Caki2 (cell line): Measurements from ENCODE around the gene RBM6. TPM values are rescaled to one million over a fixed set of nuclear protein-coding genes. Genes with fewer than 3 reads are reported as not detected.
"Not testable (repeated sequence)": the region's sequence is repeated elsewhere in the genome, so short reads cannot be mapped to it uniquely, and the experiment has no call there.

Source experiments
- DNase-seq: peaks from one replicate; pipeline ENCODE4 v3.0.0-alpha.2; 2015; ENCODE audit warnings: low read depth
- in situ Hi-C: cut with HindIII; loops from 2 replicates; pipeline ENCODE4 v1.10.0; 2016; ENCODE audit warnings: low sequenced_read_pairs, low pct_unique_long_range_greater_than_20kb, mixed read lengths
- total RNA-seq: library from RNA; depleted of rRNA; stranded (reverse); fragments of >200 nt; shearing (Covaris generic); gene quantifications from 2 replicates; pipeline ENCODE4 v1.2.3, GENCODE V29; 2014; ENCODE audit warnings: low replicate concordance

RBM6 gene
- total RNA-seq, 1 experiment from 2014 or later, result 7.1 TPM

DNA sequence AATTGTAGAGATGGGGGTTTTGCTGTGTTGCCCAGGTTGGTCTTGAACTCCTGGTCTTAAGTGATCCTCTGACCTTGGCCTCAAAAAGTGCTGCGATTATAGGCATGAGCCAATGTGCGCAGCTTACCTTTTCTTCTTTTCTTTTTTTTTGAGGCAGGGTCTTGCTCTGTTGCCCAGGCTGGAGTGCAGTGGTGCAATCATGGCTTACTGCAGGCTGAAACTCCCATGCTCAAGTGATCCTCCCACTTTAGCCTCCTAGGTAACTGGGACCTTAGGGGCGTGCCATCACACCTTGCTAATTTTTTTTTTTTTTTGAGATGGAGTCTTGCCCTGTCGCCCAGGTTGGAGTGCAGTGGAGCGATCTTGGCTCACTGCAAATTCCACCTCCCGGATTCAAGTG, 13.0 kb downstream of the RBM6 start:
- DNase-seq, result no peak
- in situ Hi-C loops, result no loop called here

DNA sequence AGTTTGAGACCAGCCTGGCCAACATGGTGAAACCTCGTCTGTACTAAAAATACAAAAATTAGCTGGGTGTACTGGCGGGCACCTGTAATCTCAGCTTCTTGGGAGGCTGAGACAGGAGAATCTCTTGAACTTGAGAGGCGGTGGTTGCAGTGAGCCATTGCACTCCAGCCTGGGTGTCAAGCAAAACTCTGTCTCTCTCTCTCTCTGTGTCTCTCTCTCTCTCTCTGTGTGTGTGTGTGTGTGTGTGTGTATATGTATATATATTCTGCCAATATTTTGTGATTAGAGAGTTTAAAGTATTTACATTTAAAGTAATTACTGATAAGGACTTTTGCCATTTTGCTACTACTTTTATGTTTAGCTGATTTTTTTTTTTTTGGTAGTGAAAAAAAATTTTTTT, 15.7 kb downstream of the RBM6 start:
- in situ Hi-C loops, result no loop called here
- no peak for DNase-seq

DNA sequence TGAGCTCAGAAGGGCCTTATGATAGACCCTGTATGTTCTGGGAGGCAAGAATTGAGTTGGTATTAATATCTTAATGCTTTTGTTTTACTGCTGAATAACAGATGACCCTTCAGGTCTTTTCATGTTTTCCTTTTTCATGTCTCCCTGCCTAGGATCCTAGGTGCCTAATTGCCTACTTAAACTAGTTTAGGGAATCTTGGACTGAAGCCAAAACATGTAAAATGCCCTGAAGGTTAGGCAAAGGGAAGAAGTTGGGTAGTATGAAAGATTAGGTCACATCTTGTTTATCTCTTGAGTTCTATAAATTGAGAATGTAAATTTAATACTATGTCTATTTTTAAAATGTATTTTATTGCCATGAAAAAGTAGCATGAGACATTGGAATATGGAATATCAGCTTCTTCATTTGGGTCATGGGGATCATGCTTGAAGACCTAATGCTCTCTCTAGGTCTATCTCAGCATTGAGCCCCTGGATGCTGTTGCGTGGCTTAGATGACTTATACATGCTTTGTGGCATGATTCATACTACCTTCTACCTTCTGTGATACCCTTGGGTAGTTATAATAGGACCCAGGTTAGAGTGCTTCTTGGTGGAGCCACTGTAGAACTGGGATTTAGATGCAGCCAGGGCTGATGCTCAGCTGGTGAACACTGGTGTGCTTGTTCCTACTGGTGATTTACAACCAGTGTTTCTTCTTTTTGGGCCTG, 26.4 kb downstream of the RBM6 start:
- in situ Hi-C loops, result no loop called here
- no peak for DNase-seq

DNA sequence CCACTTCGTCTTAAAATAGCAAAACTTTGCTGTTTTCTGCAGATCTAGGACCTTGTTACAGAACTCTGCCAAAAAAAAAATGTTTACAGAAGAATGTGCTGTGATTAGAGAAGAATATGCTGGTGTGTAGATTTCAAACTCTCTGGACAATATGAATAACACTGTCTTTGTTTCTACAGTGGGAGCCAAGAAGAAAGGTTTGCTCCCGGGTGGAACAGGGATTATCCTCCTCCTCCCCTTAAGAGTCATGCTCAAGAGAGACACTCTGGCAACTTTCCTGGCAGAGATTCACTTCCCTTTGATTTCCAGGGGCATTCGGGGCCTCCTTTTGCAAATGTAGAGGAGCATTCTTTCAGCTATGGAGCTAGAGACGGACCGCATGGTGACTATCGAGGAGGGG, 27.3 kb downstream of the RBM6 start:
- no peak for DNase-seq
- in situ Hi-C loops, result no loop called here

DNA sequence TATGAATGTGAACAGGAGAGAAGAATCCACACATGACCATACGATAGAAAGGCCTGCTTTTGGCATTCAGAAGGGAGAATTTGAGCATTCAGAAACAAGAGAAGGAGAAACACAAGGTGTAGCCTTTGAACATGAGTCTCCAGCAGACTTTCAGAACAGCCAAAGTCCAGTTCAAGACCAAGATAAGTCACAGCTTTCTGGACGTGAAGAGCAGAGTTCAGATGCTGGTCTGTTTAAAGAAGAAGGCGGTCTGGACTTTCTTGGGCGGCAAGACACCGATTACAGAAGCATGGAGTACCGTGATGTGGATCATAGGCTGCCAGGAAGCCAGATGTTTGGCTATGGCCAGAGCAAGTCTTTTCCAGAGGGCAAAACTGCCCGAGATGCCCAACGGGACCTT, 28.4 kb downstream of the RBM6 start:
- in situ Hi-C loops, result no loop called here
- no peak for DNase-seq

DNA sequence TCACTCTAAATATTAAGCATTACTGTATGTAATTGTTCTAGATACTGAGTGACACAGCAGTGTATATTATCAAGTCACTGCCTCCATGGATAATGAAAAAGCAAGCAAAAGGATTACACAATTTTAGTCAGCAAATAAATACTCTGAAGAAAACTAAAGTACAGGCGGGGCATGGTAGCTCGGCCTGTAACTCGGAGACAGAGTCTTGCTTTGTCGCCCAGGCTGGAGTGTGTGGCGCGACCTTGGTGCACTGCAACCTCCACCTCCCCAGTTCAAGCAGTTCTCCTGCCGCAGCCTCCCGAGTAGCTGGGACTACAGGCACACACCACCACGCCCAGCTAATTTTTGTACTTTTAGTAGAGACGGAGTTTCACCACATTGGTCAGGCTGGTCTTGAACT, 32.7 kb downstream of the RBM6 start:
- in situ Hi-C loops, result no loop called here
- DNase-seq, result no peak

DNA sequence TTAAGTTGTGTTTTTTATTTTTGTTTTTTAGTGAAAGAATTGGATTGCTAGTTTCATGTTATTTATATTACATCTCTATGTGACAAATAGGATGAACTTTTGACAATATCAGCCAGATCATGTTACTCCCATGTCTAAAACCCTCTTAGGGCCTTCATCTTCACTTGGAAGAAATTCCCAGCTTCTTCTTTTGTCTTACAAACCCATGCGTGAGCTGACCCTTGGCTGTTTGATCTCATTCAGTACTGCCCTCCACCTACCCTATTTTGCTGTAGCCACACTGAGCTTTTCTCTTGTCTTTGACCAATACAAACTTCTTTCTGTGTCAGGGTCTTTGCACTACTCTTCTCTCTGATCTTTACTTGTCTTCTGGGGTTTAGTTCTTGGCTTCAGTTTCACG, 37.0 kb downstream of the RBM6 start:
- in situ Hi-C loops, result no loop called here
- no peak for DNase-seq

DNA sequence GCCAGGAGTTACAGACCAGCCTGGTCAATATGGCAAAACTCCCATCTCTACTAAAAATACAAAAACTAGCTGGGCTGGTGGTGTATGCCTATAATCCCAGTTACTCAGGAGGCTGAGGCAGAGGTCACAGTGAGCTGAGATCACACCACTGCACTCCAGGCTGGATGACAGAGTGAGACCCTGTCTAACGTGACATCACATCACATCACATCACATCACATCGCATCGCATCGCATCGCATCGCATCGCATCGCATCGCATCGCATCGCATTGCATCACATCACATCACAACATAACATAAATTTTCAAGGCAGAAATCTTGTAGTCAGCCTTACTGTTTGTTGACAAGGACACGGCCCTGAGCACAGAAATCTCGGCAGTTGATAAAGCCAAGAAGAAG, 44.4 kb downstream of the RBM6 start:
- in situ Hi-C loops, result no loop called here
- no peak for DNase-seq

DNA sequence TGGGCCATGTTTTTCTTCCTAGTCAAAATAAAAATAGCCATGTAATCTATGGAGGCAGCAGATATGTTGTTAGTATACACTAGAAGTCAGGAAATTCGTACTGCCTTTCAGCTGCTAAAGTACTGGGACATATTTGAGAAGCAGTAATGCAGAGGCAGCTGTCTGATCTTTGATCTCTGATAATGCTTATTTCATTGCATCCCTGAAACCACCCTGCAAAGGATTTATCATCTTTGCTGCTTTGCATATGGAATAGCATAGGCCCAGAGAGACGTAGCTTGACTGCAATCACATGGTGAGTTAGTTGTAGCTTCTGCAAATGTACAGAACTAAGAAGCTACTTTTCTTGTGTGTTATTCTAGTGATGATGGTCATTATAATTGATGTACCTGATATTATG, 52.4 kb downstream of the RBM6 start:
- in situ Hi-C loops, result no loop called here
- DNase-seq, result no peak

DNA sequence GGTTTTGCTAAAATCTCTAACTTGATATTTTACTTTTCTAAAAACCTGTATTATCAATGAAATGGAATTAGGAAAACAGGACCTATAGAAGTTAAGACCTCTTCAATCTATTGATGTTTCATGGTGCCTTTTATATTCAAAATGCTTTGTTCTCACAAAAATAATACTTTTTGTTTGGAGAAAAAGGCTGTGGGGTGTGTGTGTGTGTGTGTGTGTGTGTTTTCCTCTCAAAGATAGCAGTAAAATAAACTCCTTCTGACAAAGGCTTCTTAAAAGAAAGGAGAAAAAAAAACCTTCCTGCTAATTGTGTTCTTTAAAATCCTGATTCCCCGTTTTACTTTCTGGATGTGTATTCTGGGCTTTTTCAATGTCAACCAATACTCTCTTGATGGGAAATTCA, 54.5 kb downstream of the RBM6 start:
- no peak for DNase-seq
- in situ Hi-C loops, result no loop called here

DNA sequence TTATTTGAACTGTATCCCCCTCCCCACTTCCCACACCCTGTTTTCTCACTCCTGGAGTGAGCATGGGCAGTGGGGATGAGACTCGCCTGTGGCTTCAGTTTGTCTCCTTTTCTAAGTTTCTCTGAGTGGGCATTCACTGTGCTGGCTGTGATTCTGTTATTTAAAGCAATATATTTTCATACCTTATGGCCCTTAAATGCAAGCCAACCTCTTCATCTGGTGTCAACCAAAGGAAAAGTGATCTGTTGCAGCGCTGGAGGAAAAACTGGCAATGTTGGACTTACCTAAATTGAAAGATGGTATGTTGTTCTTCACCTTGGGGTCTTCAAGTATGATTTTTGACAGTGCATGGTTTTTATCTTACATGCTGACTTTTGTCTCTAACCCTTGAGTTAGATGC, 56.1 kb downstream of the RBM6 start:
- in situ Hi-C loops, result no loop called here
- DNase-seq, result no peak

DNA sequence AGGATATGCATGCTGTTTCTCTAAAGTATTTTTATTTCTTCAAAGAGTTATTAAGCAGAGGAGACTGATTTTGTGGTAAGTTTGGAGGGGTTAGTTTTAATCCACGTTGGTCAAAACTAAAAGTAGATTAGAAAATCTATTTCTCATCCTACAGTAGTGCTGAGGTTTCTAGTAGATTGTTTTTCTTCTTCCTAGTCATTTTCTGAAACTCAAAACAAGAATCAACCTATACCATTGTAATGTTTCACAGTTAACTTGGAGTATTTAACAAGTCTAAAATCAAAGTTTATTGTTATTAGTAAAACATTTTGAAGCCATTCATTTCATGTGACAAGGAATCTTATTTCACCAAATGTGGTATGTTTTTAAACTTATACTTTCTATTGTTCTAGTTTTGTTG, 57.9 kb downstream of the RBM6 start:
- in situ Hi-C loops, result no loop called here

DNA sequence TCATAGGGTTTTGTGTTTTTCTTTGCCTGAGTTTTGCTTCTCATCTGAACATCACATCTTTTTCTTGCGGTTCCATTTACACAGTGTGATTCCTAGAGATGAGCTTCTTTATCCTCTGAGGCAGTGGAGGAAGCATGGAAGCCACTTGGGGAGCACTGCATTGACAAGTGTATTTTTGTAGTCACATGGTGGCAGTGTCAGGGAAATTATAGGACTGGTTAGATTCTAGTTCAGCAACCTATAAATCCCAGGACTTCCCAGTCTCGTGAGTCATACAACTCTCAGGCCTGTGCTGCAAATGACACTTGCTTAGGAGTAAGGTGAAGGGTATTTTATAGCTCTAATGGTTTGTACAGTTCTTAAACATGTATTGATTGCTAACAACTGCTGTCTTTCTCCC, 58.4 kb downstream of the RBM6 start:
- in situ Hi-C loops, result no loop called here
- no peak for DNase-seq

More for the DNA sequence above, 57.9 kb downstream of the RBM6 start:
- no peak for DNase-seq

DNA sequence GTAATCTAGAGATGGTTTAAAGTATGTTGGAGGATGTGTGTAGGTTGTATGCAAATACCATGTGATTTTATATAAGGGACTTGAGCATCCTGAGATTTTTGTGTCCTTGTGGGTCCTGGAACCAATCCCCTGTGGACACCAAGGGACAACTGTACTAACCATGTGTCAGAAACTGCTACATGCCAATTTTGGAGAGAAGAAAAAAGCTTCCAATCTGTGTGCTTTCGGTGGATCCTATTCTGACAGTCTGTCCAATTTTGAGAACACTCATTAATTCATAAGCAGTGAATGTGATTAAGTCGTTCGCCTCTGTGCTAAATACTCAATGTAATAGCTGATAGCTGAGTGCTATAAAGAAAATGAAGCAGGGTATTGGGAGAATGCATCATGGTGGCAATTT, 61.6 kb downstream of the RBM6 start:
- in situ Hi-C loops, result no loop called here
- no peak for DNase-seq

DNA sequence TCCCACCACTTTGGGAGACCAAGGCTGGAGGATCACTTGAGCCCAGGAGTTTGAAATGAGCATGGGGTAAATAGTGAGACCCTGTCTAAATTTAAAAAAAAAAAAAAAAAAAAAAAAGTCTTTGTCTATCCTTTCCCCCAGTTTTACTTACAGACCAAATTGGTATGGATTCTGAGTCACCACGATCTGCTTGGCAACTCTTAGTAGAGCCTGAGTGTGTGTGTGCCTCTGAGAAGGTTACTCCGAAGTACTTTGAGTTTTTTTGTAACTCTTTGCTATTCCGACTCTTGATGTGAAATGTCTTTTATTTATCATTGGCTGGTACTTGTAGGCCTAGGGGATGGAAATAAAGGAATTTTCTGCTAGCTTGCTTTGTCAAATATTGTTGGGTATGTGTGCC, 63.3 kb downstream of the RBM6 start:
- in situ Hi-C loops, result no loop called here
- no peak for DNase-seq

DNA sequence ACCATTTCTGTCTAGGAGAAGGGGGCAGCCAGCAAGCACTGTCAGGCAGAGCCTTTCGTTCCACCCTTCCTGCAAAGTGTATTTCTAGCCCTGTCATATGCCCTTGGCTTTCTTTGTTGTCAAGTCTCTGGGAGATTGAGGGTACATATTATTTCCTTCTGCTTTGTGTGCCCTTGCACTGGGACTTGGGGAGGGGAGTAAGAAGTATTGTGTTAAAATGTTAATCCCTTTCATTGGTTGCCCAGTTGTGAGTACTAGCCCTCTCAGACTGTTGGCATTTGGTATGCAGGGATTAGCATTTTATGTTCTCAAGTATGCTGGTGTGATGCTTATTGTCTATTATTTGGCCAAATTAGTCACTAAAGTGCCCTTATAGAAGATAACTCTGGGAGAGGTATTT, 63.9 kb downstream of the RBM6 start:
- no peak for DNase-seq
- in situ Hi-C loops, result no loop called here

DNA sequence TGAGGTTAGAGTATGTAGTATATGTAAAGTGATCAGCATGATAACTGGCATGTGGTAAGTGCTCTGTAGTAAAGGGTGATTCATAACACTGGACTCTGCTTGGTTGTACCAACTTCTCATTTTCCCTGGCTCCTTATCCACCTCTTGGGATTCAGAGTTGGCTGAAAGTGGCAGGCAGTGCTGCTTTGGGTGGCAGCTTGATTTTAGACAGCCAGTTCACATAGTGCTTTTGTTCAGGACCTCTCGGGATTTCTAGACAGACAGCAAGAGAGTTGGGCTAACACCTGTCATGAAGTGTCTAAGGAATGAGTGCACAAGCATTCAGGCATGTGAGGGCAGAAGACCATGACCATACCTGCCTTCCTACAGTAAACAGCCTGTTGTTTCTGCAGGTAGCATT, 69.0 kb downstream of the RBM6 start:
- in situ Hi-C loops, result no loop called here
- no peak for DNase-seq

DNA sequence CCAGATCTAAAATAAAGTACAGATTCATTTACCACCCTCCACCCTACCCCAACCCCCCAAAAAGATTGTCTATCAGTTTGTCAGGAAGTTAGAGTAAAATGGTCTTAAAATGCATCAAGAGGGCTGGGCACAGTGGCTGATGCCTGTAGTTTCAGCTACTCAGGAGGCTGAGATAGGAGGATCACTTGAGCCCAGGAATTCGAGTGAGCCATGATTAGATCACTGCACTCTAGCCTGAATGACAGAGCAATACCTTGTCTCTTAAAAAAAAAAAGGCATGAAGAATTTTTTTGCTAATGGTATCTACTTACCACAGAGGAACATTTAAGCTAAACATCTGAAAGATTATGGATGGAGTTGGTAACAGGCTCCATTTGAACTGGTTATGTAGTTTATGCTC, 71.0 kb downstream of the RBM6 start:
- in situ Hi-C loops, result no loop called here
- DNase-seq, result no peak

DNA sequence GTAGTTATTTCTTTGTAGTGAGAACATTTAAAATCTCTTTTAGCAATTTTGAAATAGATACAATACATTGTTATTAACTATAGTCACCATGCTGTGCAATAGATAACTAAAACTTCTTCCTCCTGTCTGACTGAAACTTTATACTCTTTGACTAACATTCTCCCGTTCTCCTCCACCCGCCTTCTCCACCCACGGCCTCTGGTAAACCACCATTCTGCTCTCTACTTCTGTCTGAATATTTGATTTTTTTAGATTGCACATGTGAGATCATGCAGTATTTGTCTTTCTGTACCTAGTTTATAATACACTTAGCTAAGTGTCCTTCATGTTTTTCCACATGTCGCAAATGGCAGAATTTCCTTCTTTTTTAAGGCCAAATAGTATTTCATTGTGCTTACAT, 76.0 kb downstream of the RBM6 start:
- no peak for DNase-seq

DNA sequence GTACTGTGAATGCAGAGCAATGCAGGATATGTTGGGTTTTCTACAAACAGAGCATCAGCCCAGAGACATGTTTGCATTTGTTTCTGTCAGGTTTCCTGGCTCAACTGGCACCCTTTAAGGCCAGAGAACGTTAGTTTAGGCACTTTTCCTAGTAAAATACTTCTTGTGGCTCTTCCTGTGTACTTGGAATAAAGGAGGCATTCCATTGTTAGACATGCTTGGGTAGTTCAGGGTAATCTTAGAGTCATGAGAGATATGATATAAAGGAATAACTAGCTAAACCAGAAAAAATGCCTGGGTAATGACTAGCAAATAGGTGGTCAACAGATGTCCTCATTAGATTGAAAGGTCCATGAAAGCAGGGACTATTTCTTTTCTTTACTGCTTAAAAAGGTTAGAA, 88.4 kb downstream of the RBM6 start:
- in situ Hi-C loops, result no loop called here

More for the DNA sequence above, 76.0 kb downstream of the RBM6 start:
- in situ Hi-C loops, result no loop called here

DNA sequence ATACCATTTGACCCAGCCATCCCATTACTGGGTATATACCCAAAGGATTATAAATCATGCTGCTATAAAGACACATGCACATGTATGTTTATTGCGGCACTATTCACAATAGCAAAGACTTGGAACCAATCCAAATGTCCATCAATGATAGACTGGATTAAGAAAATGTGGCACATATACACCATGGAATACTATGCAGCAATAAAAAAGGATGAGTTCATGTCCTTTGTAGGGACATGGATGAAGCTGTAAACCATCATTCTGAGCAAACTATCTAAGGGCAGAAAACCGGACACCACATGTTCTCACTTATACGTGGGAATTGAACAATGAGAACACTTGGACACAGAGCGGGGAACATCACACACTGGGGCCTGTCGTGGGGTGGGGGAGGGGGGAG, 91.3 kb downstream of the RBM6 start:
- in situ Hi-C loops, DNase-seq: not testable (repeated sequence)

More for the DNA sequence above, 88.4 kb downstream of the RBM6 start:
- DNase-seq, result peak; percentile 50
